IMR-90 (cell line): ENCODE measurements around the gene ACER1. TPM values are rescaled to one million over a fixed set of nuclear protein-coding genes. Genes with fewer than 3 reads are reported as not detected.

Experiments
- polyA plus RNA-seq, 3 experiments: library from polyadenylated mRNA; depleted of rRNA; stranded (reverse); fragments of >200 nt; gene quantifications; 2 replicates each; pipeline ENCODE4 v1.2.3, GENCODE V29; 2012; ENCODE audit warnings: low replicate concordance in 1 of 3
- total RNA-seq: library from RNA; depleted of rRNA; stranded (reverse); fragments of >200 nt; gene quantifications from 2 replicates; pipeline ENCODE4 v1.2.3, GENCODE V29; 2012
- TF ChIP-seq, protein P1 (sequence below): conservative IDR thresholded peaks from 2 replicates; pipeline ENCODE4 v1.5.1; 2012; ENCODE audit warnings: mild to moderate bottlenecking, low read depth, low read length, improper control_type of control experiment

ACER1 gene
- total and polyA plus RNA-seq, 2 of the 4 experiments (the other 2 are of a cell fraction), result not detected

DNA sequence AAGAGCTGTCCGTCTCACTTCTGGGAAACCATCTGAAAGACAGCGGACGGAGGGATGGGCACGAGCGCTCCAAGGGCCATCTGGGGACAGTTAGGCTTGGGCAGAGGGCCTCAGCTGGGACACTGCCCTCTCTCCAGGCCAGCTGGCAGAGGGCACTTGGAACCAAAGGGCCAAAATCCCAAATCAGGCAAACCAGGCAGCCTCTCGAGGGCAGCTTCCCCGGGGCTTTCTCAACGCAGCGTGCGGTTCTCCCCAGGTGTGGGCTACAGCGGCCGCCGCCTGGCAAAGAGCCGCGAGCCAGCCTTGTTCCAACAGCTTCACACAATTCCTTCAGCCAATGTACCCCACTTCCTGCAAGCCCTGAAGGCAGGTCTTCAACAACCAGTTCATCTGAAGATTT lies 58.7 kb downstream of the ACER1 start (continued):
- TF ChIP-seq, protein P1, sequence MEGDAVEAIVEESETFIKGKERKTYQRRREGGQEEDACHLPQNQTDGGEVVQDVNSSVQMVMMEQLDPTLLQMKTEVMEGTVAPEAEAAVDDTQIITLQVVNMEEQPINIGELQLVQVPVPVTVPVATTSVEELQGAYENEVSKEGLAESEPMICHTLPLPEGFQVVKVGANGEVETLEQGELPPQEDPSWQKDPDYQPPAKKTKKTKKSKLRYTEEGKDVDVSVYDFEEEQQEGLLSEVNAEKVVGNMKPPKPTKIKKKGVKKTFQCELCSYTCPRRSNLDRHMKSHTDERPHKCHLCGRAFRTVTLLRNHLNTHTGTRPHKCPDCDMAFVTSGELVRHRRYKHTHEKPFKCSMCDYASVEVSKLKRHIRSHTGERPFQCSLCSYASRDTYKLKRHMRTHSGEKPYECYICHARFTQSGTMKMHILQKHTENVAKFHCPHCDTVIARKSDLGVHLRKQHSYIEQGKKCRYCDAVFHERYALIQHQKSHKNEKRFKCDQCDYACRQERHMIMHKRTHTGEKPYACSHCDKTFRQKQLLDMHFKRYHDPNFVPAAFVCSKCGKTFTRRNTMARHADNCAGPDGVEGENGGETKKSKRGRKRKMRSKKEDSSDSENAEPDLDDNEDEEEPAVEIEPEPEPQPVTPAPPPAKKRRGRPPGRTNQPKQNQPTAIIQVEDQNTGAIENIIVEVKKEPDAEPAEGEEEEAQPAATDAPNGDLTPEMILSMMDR, result no peak
